Measurements from ENCODE around the gene SLC66A1. TPM values are rescaled to one million over a fixed set of nuclear protein-coding genes. Genes with fewer than 3 reads are reported as not detected.
A peak's percentile ranks its signal among the peaks of the same experiment; 100 is the strongest.

The SLC66A1 gene
- total RNA-seq, 1 donor from 2014 or later = 11.3 TPM

DNA sequence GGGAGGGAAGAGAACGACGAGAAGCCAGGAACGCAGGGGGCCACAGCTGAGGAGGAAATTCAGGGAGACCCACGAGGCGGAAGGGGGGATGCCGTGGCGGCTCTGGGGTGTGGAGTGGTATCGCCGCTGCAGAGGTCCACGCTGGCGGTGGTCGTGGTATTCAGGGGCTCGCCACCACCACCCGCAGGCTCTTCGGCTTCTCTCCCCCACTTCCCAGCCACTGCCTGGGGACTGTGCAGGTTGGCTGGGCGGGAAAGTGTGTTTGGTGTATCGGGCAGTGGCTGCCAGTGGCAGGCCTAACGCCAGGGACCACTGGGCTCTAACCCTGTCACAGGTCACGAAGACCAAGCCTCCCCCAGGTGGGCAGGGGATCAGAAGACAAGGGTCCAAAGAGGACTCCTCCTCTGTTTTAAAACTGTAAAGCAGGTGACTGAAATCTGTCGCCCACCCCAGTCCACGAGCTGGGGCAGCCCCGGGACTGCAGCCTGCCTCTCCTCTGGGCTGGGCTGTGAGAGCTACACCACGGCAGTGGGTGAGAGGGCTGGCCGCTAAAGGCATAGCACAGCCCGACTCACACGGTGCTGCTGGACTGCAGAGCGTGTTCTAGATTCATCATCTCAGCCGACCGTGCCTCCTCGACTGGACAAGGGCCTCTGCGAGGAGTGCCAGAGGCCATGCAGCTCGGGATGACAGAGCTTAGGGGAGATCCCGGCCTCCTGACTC is 30.9 kb downstream of the SLC66A1 start:
- no peak for DNase-seq (ENCODE audit: low spot score)

DNA sequence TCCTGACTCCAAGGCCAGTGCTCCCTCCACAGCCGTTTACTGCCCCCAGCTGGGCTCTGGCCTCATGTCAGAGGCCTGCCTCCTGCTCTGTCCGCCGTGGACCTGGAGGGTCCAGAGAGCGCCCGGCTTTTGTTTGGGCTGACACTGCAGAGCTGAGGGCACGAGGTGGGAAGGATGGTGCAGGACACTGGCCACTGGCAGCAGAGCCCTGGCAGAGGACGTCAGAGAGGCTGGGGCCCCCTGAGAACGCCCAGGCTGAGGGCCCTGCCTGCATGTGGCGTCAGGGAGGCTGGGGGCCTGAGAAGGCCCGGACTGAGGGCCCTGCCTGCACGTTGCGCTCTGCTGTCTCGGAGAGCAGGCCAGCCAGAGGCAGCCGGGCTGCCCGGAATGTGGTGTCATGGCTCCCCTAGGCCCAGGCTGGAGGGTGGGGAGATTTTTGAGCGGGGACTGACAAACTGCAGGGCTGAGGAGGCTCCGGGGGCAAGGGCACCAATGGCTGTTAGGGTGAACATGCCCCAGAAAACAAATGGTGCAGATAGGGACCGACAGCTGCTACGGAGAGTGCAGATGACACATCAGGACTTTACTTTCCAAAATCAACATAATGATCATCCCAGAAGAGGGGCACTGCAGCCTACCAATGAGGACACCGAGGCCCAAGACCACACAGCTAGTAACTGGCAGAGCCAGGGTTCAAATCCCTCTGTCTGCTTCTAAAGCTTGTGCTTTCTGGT is 31.7 kb downstream of the SLC66A1 start:
- no peak for DNase-seq (ENCODE audit: low spot score)

GRCh38 chr1:19344372-19344810 is 32.3 kb downstream of the SLC66A1 start:
- no peak for DNase-seq (ENCODE audit: low spot score)

- DNase-seq (ENCODE audit: low spot score) = no peak
Observed at GRCh38 chr1:19344831-19345230, 32.7 kb downstream of the SLC66A1 start.

- DNase-seq (ENCODE audit: low spot score) = no peak
Observed at GRCh38 chr1:19345391-19345790, 33.3 kb downstream of the SLC66A1 start.

GRCh38 chr1:19346026-19346425 is 33.9 kb downstream of the SLC66A1 start:
- DNase-seq (ENCODE audit: low spot score) = no peak

DNA sequence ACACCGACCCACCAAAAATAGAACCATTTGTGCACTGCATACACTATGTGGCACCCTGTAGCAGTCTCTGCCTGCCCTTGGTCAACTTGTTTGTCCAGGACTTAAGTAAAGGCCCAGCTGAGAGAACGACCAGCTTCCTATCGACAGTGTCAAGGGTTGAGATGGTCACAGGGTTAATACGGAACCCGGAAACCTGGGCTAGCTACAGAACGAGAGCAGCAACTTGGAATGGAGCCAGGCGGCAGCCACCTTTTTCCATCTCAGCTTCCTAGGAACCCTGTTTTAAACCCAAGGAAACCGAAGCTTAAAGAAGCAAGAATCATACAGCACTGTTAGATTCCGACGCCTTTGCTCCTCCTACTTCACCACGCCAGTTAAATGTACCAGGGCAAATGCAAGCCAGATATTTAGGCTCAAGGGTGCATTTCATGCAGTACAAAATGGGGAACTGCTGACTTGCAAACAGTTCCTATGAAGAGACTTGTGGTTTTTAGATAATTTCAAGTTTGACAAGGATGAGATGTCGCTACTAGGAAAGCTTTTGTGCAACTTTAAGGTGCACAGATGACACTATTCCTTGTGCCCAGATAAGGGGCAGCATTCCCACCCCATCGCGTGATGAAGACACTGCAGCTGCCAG is 35.5 kb downstream of the SLC66A1 start:
- DNase-seq (ENCODE audit: low spot score) = no peak

- DNase-seq (ENCODE audit: low spot score) = no peak
Observed at GRCh38 chr1:19348441-19349198, 36.5 kb downstream of the SLC66A1 start.

GRCh38 chr1:19349999-19350398 is 37.9 kb downstream of the SLC66A1 start:
- DNase-seq (ENCODE audit: low spot score) = no peak

DNA sequence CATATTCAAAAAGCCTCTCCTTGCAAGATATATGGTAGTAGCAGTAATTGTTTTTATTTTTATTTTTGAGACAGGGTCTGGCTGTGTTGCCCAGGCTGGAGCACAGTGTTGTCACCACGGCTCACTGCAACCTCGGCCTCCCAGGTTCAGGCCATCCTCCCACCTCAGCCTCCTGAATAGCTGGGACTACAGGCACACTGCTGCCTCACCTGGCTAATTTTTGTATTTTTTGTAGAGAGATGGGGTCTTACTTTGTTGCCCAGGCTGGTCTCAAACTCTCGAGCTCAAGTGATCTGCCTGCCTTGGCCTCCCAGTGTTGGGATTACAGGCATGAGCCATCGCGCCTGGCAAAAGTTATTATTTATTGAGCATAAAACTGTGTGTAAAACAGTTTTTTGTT is 38.4 kb downstream of the SLC66A1 start:
- DNase-seq (ENCODE audit: low spot score) = no peak

DNA sequence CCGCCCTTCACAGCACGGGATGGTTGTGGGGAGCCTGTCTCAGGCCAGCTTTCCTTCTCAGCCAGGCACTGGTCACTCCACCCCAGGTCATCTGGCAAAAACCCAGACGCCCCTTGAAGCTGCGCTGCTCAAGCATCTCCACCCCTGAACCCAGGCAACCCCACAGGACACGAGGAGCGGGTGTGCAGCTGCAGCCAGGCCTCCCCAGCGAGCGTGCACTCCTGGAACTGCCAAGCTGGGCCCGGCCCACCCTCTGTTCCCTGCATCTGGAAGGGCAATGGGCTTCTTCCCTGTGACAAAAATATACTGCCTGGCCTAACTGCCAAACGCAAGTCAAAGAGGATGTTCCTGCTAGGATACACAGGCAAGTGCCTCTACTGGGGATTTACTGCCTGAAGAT is 39.7 kb downstream of the SLC66A1 start:
- peak; percentile 60 for DNase-seq (ENCODE audit: low spot score)

DNA sequence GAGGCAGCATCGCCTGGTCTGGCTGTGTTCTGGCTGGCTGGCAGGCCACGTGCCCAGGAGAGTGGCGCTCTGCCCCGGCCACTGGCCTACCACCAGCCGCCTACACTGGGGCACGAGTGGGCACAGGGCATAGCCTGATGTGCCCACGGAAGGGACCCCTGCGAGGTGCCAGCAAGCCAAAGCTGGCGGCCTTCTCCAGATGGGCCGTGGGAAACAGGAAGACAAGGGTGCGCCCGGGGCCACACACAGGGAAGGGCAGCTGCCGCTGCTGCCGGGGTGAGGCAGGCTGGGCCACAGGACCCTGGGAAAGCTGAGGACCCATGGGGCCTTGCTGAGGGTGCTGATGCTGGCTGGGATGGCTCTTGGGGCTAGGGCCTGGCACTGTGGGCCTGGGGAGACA is 40.7 kb downstream of the SLC66A1 start:
- no peak for DNase-seq (ENCODE audit: low spot score)

GRCh38 chr1:19353596-19353995 is 41.5 kb downstream of the SLC66A1 start:
- no peak for DNase-seq (ENCODE audit: low spot score)

DNA sequence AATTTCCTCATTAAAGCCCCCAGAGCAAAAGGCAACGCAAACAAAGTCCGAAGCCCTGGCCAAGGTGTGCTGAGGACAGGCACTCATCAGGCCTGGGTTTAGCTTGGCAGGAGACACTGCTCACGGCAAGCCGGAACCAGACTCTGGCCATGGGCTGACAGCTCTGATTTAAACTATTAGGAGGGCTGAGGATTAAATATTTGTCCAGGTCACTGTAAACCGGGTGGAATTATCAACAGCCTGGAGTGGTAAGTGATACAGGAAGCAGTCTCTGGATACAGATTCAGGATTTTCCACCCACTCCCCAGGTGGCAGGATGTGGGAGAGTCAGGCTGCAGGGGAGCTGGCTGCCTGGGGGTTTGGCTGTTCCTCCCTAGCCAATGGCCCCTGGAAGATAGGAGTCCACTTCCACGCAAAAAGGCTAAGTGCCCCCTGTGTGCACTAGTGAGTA is 42.4 kb downstream of the SLC66A1 start:
- no peak for DNase-seq (ENCODE audit: low spot score)

GRCh38 chr1:19356266-19356665 is 44.1 kb downstream of the SLC66A1 start:
- no peak for DNase-seq (ENCODE audit: low spot score)

- DNase-seq (ENCODE audit: low spot score) = no peak
Observed at GRCh38 chr1:19357299-19357986, 45.3 kb downstream of the SLC66A1 start.

DNA sequence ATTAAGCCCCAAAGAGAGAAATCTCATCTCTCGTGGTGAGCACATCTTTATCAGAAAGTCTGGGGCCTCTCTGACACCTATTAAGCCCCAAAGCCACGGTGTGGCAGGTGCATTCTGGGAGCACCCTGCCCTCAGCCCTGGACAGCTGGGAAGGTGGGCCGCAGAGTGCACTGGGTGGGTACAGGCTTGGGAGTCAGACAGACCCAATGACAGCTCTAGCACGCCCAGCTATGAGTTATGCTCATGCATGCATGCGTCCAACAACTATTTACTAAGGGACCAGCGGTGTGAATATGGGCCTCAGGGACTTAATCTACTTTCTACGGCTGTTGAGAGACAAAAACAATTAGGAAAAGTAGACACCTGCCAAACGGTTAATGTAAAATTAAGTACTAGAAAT is 46.6 kb downstream of the SLC66A1 start:
- no peak for DNase-seq (ENCODE audit: low spot score)

DNA sequence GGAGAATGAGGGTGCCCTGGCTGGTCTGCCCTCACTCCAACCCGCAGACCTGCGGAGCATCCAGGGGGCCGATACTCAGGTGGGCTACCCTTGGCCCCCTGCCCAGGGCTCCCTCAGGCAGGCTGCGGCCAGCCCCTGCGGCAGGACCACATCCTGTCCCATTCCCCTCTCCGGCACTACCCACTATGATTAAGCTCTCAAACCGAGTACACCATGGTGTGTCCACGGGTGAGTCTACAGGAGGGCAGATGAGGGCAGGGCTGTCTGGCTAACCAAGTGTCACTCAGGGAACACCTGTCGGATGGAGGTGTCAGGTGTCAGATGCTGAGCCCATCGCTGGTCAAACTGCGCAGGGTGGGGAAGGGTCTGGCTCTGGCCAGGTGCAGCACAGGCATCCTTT is 47.2 kb downstream of the SLC66A1 start:
- DNase-seq (ENCODE audit: low spot score) = no peak

- no peak for DNase-seq (ENCODE audit: low spot score)
Observed at GRCh38 chr1:19360016-19360415, 47.9 kb downstream of the SLC66A1 start.

GRCh38 chr1:19360432-19360831 is 48.3 kb downstream of the SLC66A1 start:
- DNase-seq (ENCODE audit: low spot score) = no peak

GRCh38 chr1:19360843-19361610 is 48.9 kb downstream of the SLC66A1 start:
- peak; percentile 77 for DNase-seq (ENCODE audit: low spot score)
